ENCODE results near the gene SKIC3. TPM values are rescaled to one million over a fixed set of nuclear protein-coding genes. Genes with fewer than 3 reads are reported as not detected.

SKIC3 gene
- total and polyA plus RNA-seq, 2 of the 13 experiments (the other 11 are each of a cell fraction or from before 2014, with no cell fraction given), result 36.9 to 61.5 TPM

GRCh38 chr5:95564450-95564849, 9.7 kb upstream of the SKIC3 start (continued):
- TF ChIP-seq, protein P1, sequence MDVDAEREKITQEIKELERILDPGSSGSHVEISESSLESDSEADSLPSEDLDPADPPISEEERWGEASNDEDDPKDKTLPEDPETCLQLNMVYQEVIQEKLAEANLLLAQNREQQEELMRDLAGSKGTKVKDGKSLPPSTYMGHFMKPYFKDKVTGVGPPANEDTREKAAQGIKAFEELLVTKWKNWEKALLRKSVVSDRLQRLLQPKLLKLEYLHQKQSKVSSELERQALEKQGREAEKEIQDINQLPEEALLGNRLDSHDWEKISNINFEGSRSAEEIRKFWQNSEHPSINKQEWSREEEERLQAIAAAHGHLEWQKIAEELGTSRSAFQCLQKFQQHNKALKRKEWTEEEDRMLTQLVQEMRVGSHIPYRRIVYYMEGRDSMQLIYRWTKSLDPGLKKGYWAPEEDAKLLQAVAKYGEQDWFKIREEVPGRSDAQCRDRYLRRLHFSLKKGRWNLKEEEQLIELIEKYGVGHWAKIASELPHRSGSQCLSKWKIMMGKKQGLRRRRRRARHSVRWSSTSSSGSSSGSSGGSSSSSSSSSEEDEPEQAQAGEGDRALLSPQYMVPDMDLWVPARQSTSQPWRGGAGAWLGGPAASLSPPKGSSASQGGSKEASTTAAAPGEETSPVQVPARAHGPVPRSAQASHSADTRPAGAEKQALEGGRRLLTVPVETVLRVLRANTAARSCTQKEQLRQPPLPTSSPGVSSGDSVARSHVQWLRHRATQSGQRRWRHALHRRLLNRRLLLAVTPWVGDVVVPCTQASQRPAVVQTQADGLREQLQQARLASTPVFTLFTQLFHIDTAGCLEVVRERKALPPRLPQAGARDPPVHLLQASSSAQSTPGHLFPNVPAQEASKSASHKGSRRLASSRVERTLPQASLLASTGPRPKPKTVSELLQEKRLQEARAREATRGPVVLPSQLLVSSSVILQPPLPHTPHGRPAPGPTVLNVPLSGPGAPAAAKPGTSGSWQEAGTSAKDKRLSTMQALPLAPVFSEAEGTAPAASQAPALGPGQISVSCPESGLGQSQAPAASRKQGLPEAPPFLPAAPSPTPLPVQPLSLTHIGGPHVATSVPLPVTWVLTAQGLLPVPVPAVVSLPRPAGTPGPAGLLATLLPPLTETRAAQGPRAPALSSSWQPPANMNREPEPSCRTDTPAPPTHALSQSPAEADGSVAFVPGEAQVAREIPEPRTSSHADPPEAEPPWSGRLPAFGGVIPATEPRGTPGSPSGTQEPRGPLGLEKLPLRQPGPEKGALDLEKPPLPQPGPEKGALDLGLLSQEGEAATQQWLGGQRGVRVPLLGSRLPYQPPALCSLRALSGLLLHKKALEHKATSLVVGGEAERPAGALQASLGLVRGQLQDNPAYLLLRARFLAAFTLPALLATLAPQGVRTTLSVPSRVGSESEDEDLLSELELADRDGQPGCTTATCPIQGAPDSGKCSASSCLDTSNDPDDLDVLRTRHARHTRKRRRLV (CRISPR knock-in tag; IDR thresholded peaks at IDR 0.05), result no peak
- TF ChIP-seq NPAS2 (CRISPR knock-in tag; IDR thresholded peaks at IDR 0.05; ENCODE audit: borderline replicate concordance) (no peak), ZNF772 (CRISPR knock-in tag; IDR thresholded peaks at IDR 0.05) (no peak), CHD2 (IDR thresholded peaks at IDR 0.05; ENCODE audit: low read depth, low read length) (no peak)
- TF ChIP-seq, protein P2, sequence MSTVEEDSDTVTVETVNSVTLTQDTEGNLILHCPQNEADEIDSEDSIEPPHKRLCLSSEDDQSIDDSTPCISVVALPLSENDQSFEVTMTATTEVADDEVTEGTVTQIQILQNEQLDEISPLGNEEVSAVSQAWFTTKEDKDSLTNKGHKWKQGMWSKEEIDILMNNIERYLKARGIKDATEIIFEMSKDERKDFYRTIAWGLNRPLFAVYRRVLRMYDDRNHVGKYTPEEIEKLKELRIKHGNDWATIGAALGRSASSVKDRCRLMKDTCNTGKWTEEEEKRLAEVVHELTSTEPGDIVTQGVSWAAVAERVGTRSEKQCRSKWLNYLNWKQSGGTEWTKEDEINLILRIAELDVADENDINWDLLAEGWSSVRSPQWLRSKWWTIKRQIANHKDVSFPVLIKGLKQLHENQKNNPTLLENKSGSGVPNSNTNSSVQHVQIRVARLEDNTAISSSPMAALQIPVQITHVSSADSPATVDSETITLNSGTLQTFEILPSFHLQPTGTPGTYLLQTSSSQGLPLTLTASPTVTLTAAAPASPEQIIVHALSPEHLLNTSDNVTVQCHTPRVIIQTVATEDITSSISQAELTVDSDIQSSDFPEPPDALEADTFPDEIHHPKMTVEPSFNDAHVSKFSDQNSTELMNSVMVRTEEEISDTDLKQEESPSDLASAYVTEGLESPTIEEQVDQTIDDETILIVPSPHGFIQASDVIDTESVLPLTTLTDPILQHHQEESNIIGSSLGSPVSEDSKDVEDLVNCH (CRISPR knock-in tag; IDR thresholded peaks at IDR 0.05), result no peak

GRCh38 chr5:95563367-95563766, 8.6 kb upstream of the SKIC3 start:
- Histone ChIP-seq H3K27me3 (ENCODE audit: control insufficient read depth in 1 of 2, insufficient read depth in 2 of 2, low read length in 2 of 2) (no peaks in the 10 kb centered on the region), H3K4me2 (ENCODE audit: low read depth, low read length) (no peak overlapping the region), H2AFZ (ENCODE audit: low read length) (no peak overlapping the region), H3K9me3 (ENCODE audit: low read length) (no peaks in the 10 kb centered on the region), H4K20me1 (ENCODE audit: insufficient read depth, low read length) (no peaks in the 10 kb centered on the region), H3K27ac (ENCODE audit: extremely low read length, insufficient read depth, low read length) (no peak overlapping the region), H3K36me3 (replicated peaks in 1 of 2; ENCODE audit: control insufficient read depth in 1 of 2, insufficient read depth in 2 of 2, low read length in 2 of 2) (no peaks in the 10 kb centered on the region), H3K9ac (ENCODE audit: insufficient read depth, low read depth, low read length) (no peak overlapping the region), H3K4me3 (replicated peaks in 1 of 3; ENCODE audit: insufficient read depth in 1 of 3, low read depth in 2 of 3, low read length in 3 of 3) (no peak overlapping the region), H3K4me1 (ENCODE audit: insufficient read depth, low read length) (no peaks in the 10 kb centered on the region), H3K79me2 (ENCODE audit: insufficient read depth, low read length) (no peaks in the 10 kb centered on the region)
- TF ChIP-seq ZNF530 (CRISPR knock-in tag; IDR thresholded peaks at IDR 0.05; ENCODE audit: low read depth), result no peak
- no peak for TF ChIP-seq SOX6 (IDR thresholded peaks at IDR 0.05)
- no peak for TF ChIP-seq SOX6 (CRISPR knock-in tag; IDR thresholded peaks at IDR 0.05)
- no peak for TF ChIP-seq ZNF605 (CRISPR knock-in tag; IDR thresholded peaks at IDR 0.05)
- no peak for TF ChIP-seq MTF2 (CRISPR knock-in tag; IDR thresholded peaks at IDR 0.05; ENCODE audit: borderline replicate concordance)
- no peak for TF ChIP-seq ZNF484 (CRISPR knock-in tag; IDR thresholded peaks at IDR 0.05; ENCODE audit: borderline replicate concordance, low read depth)
- no peak for TF ChIP-seq BCLAF1 (IDR thresholded peaks at IDR 0.05)
- POLR2A ChIA-PET, result no interaction called here
- ATAC-seq, result no peak
- DNase-seq (ENCODE audit: low spot score), result no peak
- no TSS peak for BruUV-seq (replicated peaks)
- CTCF ChIA-PET (ENCODE audit: low intra/inter-chr PET ratio, low total read pairs), result no interaction called here
- in situ Hi-C loops (cut with HindIII; ENCODE audit: extremely low pct_ligation_motif_present, low pct_unique_long_range_greater_than_20kb) (no loop called here), intact Hi-C loops (cut with micrococcal nuclease; ENCODE audit: unreplicated experiment) (no loop called here)
- no peak for FAIRE-seq
- WGBS (ENCODE audit: low lambda C conversion rate), result 76% methylated on average over 5 of the region's 5 CpGs
